SK-N-SH treated with all-trans-retinoic acid at 6 μM for 48 hours (cell line): ENCODE measurements around the gene STAMBP.

ENCODE experiments used
- ARNTL ChIP-seq: fragments of 450-650 bp; formaldehyde crosslinking; IDR thresholded peaks from 2 replicates; pipeline ENCODE4 v1.5.0; 2020; ENCODE audit warnings: low read depth, mild to moderate bottlenecking, moderate library complexity, borderline replicate concordance
- BACH2 ChIP-seq: fragments of 250-450 bp; sonication (Bioruptor Pico); IDR thresholded peaks from 2 replicates; pipeline ENCODE4 v1.9.0; 2021; ENCODE audit warnings: mild to moderate bottlenecking, borderline replicate concordance
- ESRRG ChIP-seq: fragments of 250-450 bp; sonication (Bioruptor Pico); IDR thresholded peaks from 2 replicates; pipeline ENCODE4 v1.6.1; 2021; ENCODE audit warnings: mild to moderate bottlenecking
- OSR1 ChIP-seq: fragments of 250-450 bp; sonication (Bioruptor Pico); IDR thresholded peaks from 2 replicates; pipeline ENCODE4 v1.8.0; 2022; ENCODE audit warnings: moderate library complexity, mild to moderate bottlenecking, inconsistent platforms
- PATZ1 ChIP-seq: fragments of 250-450 bp; sonication (Bioruptor Pico); IDR thresholded peaks from 2 replicates; pipeline ENCODE4 v1.8.0; 2020; ENCODE audit warnings: mild to moderate bottlenecking, moderate library complexity, borderline replicate concordance
- POU6F1 ChIP-seq: fragments of 250-450 bp; sonication (Bioruptor Pico); IDR thresholded peaks from 2 replicates; pipeline ENCODE4 v1.8.0; 2021; ENCODE audit warnings: low read depth, mild to moderate bottlenecking, moderate library complexity, borderline replicate concordance
- PPARA ChIP-seq: fragments of 250-450 bp; sonication (Bioruptor Pico); IDR thresholded peaks from 2 replicates; pipeline ENCODE4 v1.5.0; 2020; ENCODE audit warnings: mild to moderate bottlenecking, borderline replicate concordance
- ZFP3 ChIP-seq: fragments of 250-450 bp; sonication (Bioruptor Pico); IDR thresholded peaks from 2 replicates; pipeline ENCODE4 v1.5.0; 2020; ENCODE audit warnings: mild to moderate bottlenecking, moderate library complexity
- ZFP30 ChIP-seq: fragments of 450-650 bp; formaldehyde crosslinking; IDR thresholded peaks from 2 replicates; pipeline ENCODE4 v1.5.0; 2022; ENCODE audit warnings: mild to moderate bottlenecking, moderate library complexity
- TF ChIP-seq, protein P1 (sequence below): fragments of 250-450 bp; sonication (Bioruptor Pico); IDR thresholded peaks from 2 replicates; pipeline ENCODE4 v1.5.1; 2021; ENCODE audit warnings: mild to moderate bottlenecking, moderate library complexity

DNA sequence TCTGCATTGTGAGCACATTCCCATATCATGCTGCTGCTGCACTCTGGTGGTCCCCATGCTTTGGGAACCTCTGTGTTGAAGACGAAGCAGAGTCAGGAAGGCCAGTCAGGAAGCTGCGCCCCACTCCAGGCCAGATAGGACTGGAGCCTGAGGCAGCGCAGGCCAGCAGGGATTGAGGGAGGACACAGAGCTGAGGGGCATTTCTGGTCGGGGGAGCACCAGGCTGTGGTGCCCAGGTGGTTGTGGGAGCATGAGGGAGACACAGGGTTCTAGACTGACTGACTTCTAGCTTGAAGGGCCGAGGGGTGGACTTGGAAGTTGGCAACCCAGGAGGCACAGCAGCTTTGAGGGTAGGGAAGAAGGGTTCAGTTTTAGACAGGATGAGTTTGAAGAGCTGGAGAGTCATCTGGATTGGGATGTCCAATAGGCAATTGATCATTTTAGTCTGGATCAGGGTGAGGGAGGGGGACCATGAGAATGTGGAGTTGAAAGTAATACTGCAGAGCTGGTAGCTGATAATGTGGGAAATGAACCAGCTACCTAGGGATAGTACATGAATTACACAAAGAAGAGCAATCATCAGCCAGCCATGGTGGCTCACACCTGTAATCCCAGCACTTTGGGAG, 62.6 kb downstream of the STAMBP start:
- no peak for TF ChIP-seq ARNTL (CRISPR knock-in tag)
- TF ChIP-seq ZFP30 (CRISPR knock-in tag) = no peak
- TF ChIP-seq, protein P1, sequence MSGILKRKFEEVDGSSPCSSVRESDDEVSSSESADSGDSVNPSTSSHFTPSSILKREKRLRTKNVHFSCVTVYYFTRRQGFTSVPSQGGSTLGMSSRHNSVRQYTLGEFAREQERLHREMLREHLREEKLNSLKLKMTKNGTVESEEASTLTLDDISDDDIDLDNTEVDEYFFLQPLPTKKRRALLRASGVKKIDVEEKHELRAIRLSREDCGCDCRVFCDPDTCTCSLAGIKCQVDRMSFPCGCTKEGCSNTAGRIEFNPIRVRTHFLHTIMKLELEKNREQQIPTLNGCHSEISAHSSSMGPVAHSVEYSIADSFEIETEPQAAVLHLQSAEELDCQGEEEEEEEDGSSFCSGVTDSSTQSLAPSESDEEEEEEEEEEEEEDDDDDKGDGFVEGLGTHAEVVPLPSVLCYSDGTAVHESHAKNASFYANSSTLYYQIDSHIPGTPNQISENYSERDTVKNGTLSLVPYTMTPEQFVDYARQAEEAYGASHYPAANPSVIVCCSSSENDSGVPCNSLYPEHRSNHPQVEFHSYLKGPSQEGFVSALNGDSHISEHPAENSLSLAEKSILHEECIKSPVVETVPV = no peak
- TF ChIP-seq PATZ1 = no peak
- TF ChIP-seq BACH2 (CRISPR knock-in tag) = no peak
- TF ChIP-seq PPARA (CRISPR knock-in tag) = no peak
- no peak for TF ChIP-seq ESRRG (CRISPR knock-in tag)
- TF ChIP-seq OSR1 = no peak
- no peak for TF ChIP-seq POU6F1 (CRISPR knock-in tag)
- no peak for TF ChIP-seq ZFP3 (CRISPR knock-in tag)
